BLaER1 treated with 17β-estradiol and CSF1 and Interleukin-3, amounts not matched to agents 10 nM and 100 nM (cell line): ENCODE results near the gene KAT6B.

Experiments
- H3K27ac ChIP-seq, 11 experiments: shearing (Covaris generic); formaldehyde crosslinking; 2 replicates each; pipeline ENCODE4 v1.8.1; 2022
- H3K27me3 ChIP-seq, 11 experiments: shearing (Covaris generic); formaldehyde crosslinking; 2 replicates each; pipeline ENCODE4 v1.8.1; 2022
- H3K36me3 ChIP-seq, 11 experiments: shearing (Covaris generic); formaldehyde crosslinking; 2 replicates each; pipeline ENCODE4 v1.8.1; 2022
- H3K4me1 ChIP-seq, 10 experiments: shearing (Covaris generic); formaldehyde crosslinking; 2 replicates each; pipeline ENCODE4 v1.8.1; 2022
- H3K4me2 ChIP-seq, 11 experiments: shearing (Covaris generic); formaldehyde crosslinking; 2 replicates each; pipeline ENCODE4 v1.8.1; 2022
- H3K4me3 ChIP-seq, 10 experiments: shearing (Covaris generic); formaldehyde crosslinking; 2 replicates each; pipeline ENCODE4 v1.8.1; 2022
- H3K9ac ChIP-seq, 11 experiments: shearing (Covaris generic); formaldehyde crosslinking; 2 replicates each; pipeline ENCODE4 v1.8.1; 2022
- H3K9me3 ChIP-seq, 11 experiments: shearing (Covaris generic); formaldehyde crosslinking; replicated peaks in 1 of 11; 2 replicates each; pipeline ENCODE4 v1.8.1; 2022
- H4K20me1 ChIP-seq, 11 experiments: shearing (Covaris generic); formaldehyde crosslinking; 2 replicates each; pipeline ENCODE4 v1.8.1; 2022
- Cebpa-rat ChIP-seq, 11 experiments: shearing (Covaris generic); IDR thresholded peaks; 2 replicates each; pipeline ENCODE4 v1.8.1; 2022

The KAT6B gene

DNA sequence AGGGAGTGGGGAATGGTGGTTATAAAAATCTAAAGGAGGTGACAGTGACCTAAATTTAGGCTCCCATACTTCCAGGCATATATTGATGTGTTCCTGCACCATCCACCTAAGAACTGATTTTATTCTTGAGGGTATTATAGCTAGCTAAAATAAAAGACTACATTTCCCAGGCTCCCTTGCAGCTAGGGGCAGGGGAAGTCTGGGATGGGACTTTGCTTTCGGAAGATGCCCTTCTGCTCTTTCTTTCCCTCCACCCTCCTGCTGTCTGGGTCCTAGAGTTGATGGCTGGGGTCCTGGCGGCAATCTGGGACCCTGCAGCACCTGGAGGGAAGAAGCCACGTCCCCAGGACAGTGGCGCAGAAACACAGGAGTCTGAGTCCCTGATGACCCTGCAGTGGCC lies 231.3 kb downstream of the KAT6B start:
- no peak overlapping the region for H3K27ac ChIP-seq
- H3K27me3 ChIP-seq = no peaks in the 10 kb centered on the region
- H3K4me1 ChIP-seq = peaks cover 13 to 19% (median 17%) of the 10 kb centered on the region in 10 experiments; a peak in 19 of 20 replicates
- no peak overlapping the region for H3K9ac ChIP-seq
- H3K9me3 ChIP-seq = peaks cover 0 to 4% (median 0%) of the 10 kb centered on the region in 11 experiments; a peak in 1 of 22 replicates
- H3K4me2 ChIP-seq = no peak overlapping the region
- TF ChIP-seq Cebpa-rat (IDR thresholded peaks at IDR 0.05) = no peak
- no peaks in the 10 kb centered on the region for H4K20me1 ChIP-seq
- H3K4me3 ChIP-seq = no peak overlapping the region
- no peaks in the 10 kb centered on the region for H3K36me3 ChIP-seq

DNA sequence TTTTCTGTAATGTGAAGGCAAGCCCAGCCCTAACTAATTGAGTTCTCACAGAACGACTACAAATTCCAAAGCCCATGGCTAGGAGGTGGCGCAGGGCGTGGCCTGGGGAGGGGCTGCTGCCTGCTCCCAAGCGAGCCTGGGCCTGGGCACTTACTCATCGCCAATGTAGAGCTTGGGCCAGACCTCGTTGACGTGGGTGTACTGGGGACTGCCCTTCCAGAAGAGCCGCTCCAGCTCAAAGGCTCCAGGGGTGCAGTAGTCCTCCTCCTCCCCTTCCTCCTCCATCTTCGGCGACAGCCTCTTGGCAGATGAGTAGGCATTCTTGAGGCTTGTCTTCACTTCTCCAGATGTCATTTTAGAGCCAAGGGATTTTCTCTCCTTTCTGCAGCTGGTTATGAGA lies 231.8 kb downstream of the KAT6B start:
- no peak for TF ChIP-seq Cebpa-rat (IDR thresholded peaks at IDR 0.05)
- H3K27me3 ChIP-seq = no peaks in the 10 kb centered on the region
- H3K9ac ChIP-seq = no peak overlapping the region
- no peak overlapping the region for H3K4me3 ChIP-seq
- no peaks in the 10 kb centered on the region for H4K20me1 ChIP-seq
- peaks cover 0 to 4% (median 0%) of the 10 kb centered on the region in 11 experiments; a peak in 1 of 22 replicates for H3K9me3 ChIP-seq
- H3K27ac ChIP-seq = no peak overlapping the region
- H3K36me3 ChIP-seq = no peaks in the 10 kb centered on the region
- peaks cover 14 to 23% (median 20%) of the 10 kb centered on the region in 10 experiments; a peak in 19 of 20 replicates for H3K4me1 ChIP-seq
- no peak overlapping the region for H3K4me2 ChIP-seq

DNA sequence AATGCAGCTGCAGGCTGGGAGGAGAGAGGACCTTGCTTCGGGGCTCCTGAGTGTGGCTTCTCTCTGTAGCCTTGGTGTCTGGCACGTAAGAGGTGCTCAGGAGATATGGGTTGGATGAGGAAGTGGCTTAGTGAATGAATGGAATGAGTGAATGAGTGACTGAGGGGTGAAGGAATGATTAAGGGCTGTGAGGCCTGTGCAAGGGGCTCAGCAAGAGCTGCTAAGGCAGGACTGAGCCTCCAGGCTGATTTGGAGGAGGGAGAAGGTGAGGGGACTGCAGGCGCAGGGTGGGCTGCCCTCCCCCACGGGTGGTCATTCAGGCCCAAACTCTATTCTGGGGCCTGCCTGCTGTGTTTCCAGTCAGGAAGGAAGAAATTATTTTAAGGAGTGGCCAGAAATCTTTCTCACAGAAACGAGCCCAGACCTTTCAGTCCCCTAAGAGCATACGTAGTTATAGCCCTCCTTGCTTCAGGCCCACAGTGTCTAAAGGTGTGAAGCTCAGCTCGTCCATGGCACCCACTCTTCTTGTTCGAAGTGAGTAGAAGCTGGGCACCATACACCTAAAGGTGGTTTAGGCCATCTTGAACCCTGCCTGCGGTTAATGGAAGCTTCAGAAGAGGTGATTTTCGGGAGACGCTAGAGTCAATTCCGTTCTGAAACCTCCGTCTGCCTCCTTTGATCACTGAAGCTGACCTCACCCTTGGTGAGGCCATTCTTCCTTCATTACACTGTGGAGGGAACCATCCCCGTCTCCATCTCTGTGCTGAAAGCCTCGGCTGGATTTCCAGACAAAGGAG lies 235.5 kb downstream of the KAT6B start:
- H3K4me2 ChIP-seq = peak overlapping the region; percentile 30 to 72 (median 42)
- no peak overlapping the region for H3K4me3 ChIP-seq
- no peaks in the 10 kb centered on the region for H4K20me1 ChIP-seq
- H3K27me3 ChIP-seq = no peaks in the 10 kb centered on the region
- H3K36me3 ChIP-seq = no peaks in the 10 kb centered on the region
- 0 out of 22 replicates have a peak, but pooled peaks of 1 of the 11 experiments have one; percentile 20 for TF ChIP-seq Cebpa-rat (IDR thresholded peaks at IDR 0.05)
- peak overlapping the region in 1 of 11 experiments; percentile 31; a peak in 2 of 22 replicates for H3K9ac ChIP-seq
- peaks cover 18 to 34% (median 24%) of the 10 kb centered on the region in 10 experiments; a peak in 19 of 20 replicates for H3K4me1 ChIP-seq
- H3K9me3 ChIP-seq = peaks cover 0 to 4% (median 0%) of the 10 kb centered on the region in 11 experiments; a peak in 1 of 22 replicates
- H3K27ac ChIP-seq = peak overlapping the region in 8 of 11 experiments; percentile 12 to 65 (median 30); a peak in 9 of 22 replicates

DNA sequence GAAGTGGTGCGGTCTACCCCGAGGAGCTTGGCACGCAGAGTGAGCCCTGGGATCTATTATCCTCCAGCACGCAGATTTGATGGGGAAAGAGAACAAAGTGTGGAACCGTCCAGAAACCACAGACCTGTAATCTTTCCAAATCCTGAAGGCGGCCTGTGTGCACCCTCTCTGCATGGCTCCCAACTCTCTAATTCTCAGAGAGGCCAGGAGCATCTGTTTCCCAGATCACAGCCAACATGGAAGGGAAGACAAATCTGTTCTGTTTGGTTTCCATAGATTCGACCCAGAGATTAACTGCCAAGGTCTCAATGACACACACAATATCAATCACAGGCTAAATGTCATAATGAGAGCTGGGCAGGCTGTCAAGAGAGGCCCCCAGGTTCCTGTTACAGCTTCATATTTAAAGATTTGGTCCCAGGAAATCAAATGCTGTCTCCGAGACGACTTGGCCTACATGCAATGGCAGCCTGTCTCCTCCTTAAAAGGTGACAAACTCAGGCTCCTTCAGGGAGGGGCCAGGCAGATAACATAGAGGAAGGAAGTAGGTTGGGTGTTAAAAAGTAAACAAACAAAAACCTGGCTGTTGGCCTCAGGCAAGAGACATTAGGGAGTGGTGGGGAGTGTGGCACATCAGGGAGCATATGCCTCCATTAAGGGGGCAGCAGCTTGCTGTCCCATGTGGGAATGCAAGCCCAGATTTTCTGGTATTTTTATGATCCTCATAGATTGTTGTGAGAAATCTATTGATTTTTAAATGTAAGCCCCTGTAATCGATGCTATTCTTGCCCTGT lies 236.3 kb downstream of the KAT6B start:
- no peaks in the 10 kb centered on the region for H4K20me1 ChIP-seq
- no peaks in the 10 kb centered on the region for H3K36me3 ChIP-seq
- peak overlapping the region in 6 of 11 experiments; percentile 14 to 65 (median 33); a peak in 9 of 22 replicates for H3K27ac ChIP-seq
- TF ChIP-seq Cebpa-rat (IDR thresholded peaks at IDR 0.05) = no peak
- no peaks in the 10 kb centered on the region for H3K27me3 ChIP-seq
- peaks cover 0 to 2% (median 0%) of the 10 kb centered on the region in 11 experiments; a peak in 1 of 22 replicates for H3K9me3 ChIP-seq
- no peak overlapping the region for H3K4me3 ChIP-seq
- peak overlapping the region; percentile 30 to 72 (median 42); a peak in 20 of 22 replicates for H3K4me2 ChIP-seq
- H3K4me1 ChIP-seq = peaks cover 18 to 34% (median 24%) of the 10 kb centered on the region in 10 experiments; a peak in 19 of 20 replicates
- H3K9ac ChIP-seq = no peak overlapping the region

DNA sequence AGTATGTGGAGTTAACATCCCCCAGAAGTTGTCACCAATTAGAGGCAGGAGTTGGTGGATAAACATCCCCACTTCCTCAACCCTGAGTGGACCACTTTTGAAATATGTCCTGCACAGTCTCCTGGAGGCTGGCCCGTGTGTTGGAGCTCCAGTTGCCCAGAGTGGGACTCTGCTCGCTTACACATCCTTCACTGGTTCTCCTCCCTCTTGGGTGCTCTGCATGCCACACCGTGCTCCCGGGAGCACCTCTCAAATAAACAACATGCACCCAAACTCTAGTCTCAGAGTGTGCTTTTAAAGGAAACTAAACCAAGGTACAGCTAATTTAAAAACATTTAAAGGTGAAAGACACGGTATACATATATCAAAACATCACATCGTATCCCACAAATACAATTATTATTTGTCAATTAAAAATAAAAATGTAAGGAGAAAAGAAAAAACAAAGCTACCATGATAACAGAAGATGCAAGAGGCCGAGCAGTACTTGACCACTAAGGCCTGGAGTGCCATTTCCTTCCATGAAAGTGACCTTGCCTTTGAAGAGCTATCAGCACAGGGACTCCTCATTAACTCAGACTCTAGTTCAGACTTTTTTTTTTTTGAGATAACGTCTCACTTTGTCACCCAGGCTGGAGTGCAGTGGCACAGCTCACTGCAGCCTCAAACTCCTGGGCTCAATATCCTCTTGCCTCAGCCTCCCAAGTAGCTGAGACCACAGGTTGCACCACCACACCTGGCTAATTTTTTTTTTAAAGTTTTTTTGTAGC lies 237.2 kb downstream of the KAT6B start:
- H3K4me2 ChIP-seq = no peak overlapping the region

DNA sequence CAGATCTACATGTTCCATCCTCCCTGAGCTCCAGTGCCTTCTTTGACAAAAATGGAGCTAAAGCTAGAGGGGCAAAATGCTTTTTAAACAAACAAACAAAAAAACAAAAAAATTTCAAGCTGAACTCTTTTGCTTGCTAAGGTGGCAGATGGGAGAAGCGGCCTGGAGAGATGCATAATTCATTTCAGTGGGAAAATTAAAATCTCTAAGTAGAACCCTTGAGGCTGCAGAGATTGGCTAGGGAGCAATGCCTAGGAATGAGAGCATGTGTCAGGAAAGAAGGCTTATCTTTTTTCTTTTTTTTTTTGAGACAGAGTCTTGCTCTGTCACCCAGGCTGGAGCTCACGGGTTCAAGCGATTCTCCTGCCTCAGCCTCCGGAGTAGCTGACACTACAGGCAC lies 238.7 kb downstream of the KAT6B start:
- H3K9ac ChIP-seq = 0 out of 22 replicates have a peak overlapping the region, but pooled peaks of 1 of the 11 experiments have one; percentile 44
- H3K27ac ChIP-seq = no peak overlapping the region; a peak in 1 of 22 replicates
- H3K4me3 ChIP-seq = no peak overlapping the region
- H3K9me3 ChIP-seq = no peaks in the 10 kb centered on the region
- peaks cover 23 to 40% (median 28%) of the 10 kb centered on the region in 10 experiments; a peak in 19 of 20 replicates for H3K4me1 ChIP-seq
- H3K4me2 ChIP-seq = peak overlapping the region in 5 of 11 experiments; percentile 3 to 41 (median 17); a peak in 3 of 22 replicates
- no peaks in the 10 kb centered on the region for H3K36me3 ChIP-seq
- H4K20me1 ChIP-seq = no peaks in the 10 kb centered on the region
- TF ChIP-seq Cebpa-rat (IDR thresholded peaks at IDR 0.05) = no peak
- H3K27me3 ChIP-seq = no peaks in the 10 kb centered on the region

More for the DNA sequence above, 237.2 kb downstream of the KAT6B start:
- Histone ChIP-seq H3K9me3 (no peaks in the 10 kb centered on the region), H3K27ac (peak overlapping the region in 2 of 11 experiments; percentile 15 to 27; a peak in 2 of 22 replicates), H3K9ac (no peak overlapping the region), H4K20me1 (no peaks in the 10 kb centered on the region), H3K36me3 (no peaks in the 10 kb centered on the region), H3K4me3 (no peak overlapping the region), H3K27me3 (no peaks in the 10 kb centered on the region), H3K4me1 (peaks cover 18 to 34% (median 24%) of the 10 kb centered on the region in 10 experiments; a peak in 19 of 20 replicates)
- no peak for TF ChIP-seq Cebpa-rat (IDR thresholded peaks at IDR 0.05)

DNA sequence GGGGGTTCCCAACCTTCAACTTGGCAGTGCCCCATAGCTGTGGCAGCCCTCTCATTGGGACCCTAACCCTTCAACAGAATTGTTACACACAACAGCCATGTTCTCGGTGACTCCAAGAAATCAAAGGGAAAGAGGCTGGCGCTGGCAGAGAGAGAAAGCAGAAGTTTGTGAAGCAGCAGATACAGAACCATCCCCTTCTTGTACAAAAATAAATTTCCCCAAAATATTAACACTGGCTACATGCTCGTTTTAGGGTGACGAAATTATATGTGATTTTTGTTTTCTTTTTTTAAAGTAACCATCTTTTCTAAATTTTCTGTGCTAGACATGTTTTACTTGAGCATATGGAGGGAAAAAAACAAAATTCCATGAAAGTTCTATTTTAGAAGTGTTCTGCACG lies 239.9 kb downstream of the KAT6B start:
- Histone ChIP-seq H4K20me1 (no peaks in the 10 kb centered on the region), H3K9me3 (no peaks in the 10 kb centered on the region), H3K36me3 (no peaks in the 10 kb centered on the region), H3K4me2 (peak overlapping the region in 1 of 11 experiments; percentile 30; a peak in 1 of 22 replicates), H3K4me1 (peaks cover 18 to 41% (median 34%) of the 10 kb centered on the region in 10 experiments), H3K27me3 (no peaks in the 10 kb centered on the region), H3K27ac (no peak overlapping the region), H3K4me3 (no peak overlapping the region), H3K9ac (peak overlapping the region in 1 of 11 experiments; percentile 16; a peak in 1 of 22 replicates)
- no peak for TF ChIP-seq Cebpa-rat (IDR thresholded peaks at IDR 0.05)

DNA sequence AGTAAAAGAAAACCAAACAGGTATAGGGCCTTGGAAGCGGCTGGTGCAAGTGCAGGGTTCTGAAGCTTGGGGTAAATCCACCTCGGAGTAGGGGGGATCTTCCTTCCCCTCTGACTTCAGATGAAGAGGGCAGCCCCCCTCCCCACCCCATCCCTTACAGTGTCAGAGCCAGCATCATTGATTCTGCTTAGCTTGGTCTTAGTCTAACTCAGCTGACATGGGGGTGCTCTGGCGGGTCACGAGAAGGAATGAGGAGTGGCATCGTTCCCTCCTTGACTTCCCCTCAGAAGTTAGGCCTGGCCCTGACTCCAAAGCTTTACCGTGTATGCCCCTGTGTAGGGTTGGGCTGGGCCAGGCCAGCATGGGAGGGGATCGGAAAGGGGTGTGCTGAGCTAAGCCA lies 240.9 kb downstream of the KAT6B start:
- Histone ChIP-seq H3K27me3 (no peaks in the 10 kb centered on the region), H3K4me3 (no peak overlapping the region), H3K9me3 (no peaks in the 10 kb centered on the region), H3K27ac (no peak overlapping the region), H3K36me3 (no peaks in the 10 kb centered on the region), H3K4me1 (peaks cover 8 to 31% (median 25%) of the 10 kb centered on the region in 10 experiments; a peak in 19 of 20 replicates), H4K20me1 (no peaks in the 10 kb centered on the region), H3K4me2 (no peak overlapping the region), H3K9ac (no peak overlapping the region)
- TF ChIP-seq Cebpa-rat (IDR thresholded peaks at IDR 0.05) = no peak
